ENCODE data around the gene SOX1.

The SOX1 gene

DNA sequence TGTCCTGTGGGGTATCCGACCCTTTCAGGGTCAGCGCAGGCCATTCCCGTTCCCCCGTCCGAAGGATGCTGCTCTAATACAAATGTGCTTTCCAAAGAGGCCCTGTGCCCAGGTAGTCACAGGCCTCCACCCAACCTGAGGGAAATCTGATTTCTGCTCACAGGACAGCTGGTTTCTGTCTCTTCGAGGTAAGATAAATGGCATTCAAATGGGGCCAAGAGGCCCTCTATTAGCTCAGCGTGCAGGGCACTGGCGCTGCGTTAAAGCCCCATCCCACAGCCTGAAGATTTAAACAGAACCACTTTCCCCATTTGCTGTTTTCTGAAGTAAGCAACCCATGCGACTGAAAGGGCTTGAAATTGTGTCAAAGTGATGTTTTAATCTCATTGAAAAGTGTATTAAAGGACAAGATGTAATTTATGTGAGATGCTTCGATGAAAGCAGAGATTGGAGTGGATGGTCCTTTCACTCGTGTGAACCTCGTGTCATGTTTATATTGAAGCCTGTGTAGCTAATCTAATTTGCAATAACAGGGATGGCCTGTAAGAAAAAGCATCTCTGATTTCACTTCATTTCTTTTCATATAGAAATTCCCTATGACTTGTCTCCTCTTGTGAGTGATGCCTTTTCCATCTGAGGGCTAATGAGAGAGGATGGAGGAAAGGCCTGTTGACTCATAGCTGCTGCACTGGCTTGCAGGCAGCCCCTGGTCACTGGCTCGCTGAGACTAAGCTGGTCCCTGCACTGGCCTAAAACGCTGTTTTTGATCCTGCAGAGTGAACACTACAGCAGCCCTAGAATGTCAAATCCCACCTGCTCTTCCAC, 7.3 kb upstream of the SOX1 start:
- no peak for DNase-seq

DNA sequence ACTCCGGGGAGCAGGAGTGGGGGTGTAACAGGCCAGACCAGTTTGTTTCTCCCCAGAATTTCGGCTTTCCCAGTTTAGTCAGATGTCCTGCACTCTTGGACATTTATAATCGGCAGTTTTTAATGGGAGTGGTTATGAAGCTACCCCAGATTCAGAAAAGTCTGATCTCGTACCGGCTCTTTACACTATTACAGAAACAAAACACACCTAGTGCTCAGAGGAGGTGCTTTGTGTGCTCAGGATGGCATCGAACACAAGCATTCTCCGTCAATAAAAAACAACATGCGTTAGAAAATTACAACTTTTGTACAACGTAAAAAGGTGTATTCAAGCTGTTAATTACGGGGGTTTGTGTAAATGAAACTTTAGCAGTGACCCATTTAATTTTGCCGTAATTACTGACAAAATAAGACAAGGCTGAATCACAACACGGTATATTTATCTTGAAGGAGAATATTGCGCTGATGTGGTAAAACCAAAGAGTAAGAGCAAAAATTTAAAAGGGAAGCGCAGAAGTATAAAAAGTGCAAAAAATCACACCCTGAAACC, 6.6 kb upstream of the SOX1 start:
- DNase-seq: no peak

GRCh38 chr13:112060899-112061366, 6.0 kb upstream of the SOX1 start:
- no peak for DNase-seq

- no peak for DNase-seq
Observed at GRCh38 chr13:112061367-112062061, 5.4 kb upstream of the SOX1 start.

GRCh38 chr13:112062072-112062567, 4.8 kb upstream of the SOX1 start:
- DNase-seq: no peak

DNA sequence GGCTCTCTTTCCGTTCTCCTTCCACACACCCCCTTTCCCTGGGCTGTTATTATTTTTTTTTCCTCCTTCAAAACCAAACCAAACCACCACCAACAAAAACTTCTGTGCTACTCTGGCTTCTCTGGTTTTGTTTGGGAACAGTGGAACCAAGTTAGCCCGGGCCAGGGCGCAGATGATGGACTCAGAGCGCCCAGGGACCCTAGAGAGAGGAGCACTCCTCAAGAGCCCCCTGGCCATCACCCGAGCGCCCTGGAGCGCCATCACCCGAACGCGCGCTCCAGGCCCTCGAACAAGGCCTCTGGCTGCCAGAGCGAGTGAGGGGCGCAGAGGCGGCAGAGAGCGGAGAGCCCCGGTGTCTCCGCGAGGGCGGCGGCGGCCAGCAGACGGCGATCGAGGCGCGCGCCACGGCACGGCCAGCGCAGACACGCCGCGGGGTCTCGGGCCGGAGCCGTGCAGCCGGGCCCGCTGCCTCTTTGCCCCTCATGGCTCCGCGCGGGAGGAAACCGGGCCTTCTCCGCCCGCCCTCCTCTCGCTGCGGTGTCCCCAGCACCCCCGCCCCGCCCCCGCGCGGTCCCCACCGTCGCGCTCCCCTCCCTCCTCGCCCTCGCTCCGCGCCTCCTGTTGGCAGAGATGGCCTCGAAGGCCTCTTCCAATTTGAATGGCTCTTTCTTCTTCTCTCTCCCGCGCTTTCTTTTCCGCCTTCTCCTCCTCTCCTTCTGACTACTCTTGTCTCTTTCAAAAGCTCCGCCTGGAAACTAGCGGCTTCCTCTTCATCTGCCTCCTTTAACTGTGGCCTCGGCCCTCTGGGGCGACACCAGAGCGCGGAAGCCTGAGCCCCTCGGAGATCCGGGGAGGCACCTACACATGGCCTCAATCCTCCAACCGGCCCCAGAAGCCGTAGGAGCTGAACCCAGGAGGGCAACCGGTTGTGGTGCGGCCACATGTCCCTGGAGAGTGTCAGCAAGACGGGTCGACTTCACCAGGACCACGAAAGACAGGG, 4.1 kb upstream of the SOX1 start:
- no peak for DNase-seq

- DNase-seq: no peak
Observed at GRCh38 chr13:112063807-112064206, 3.1 kb upstream of the SOX1 start.

DNA sequence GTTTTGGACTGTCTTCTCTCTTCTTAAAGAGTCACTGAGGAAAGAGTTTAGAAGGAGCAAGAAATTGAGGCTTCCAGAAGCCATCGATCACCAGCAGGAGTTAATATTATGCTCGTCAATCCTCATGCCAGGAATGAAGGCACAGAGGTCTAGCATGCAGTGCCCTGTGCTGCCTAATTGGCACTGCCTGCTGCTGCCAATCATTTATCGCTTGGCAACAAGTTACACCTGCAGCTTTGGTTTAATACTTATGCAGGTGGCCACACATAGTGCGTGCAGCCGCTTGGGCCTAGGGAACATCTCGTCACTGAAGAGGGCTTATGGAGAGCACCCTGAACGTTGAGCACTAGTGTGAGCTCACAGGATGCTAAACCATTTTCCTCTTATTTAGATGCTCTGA, 2.7 kb upstream of the SOX1 start:
- no peak for DNase-seq

- no peak for DNase-seq
Observed at GRCh38 chr13:112065521-112065866, 1.5 kb upstream of the SOX1 start.

GRCh38 chr13:112065867-112066623, 904 bp upstream of the SOX1 start:
- no peak for DNase-seq

DNA sequence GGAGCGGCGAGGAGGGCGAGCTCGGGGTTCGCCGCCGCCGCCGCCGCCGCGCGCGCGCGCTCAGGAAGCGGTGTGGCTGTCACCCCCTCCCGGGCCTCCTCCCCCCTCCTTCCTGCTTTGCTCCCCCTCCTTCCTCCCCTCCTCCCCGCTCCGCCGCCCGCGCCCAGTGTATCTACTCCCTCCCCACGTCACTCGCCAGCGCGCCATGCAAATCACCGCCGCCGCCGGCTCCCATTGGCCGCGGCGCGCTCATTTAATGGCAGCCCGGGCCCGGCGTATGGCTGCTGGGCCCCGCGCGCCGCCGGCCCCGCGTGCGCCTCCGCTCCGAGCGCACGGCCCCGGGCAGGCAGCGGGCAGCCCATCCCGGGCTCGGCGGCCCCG, 335 bp upstream of the SOX1 start:
- peak; percentile 56 to 63 for DNase-seq

GRCh38 chr13:112067871-112068539, 1.1 kb downstream of the SOX1 start:
- no peak for DNase-seq

DNA sequence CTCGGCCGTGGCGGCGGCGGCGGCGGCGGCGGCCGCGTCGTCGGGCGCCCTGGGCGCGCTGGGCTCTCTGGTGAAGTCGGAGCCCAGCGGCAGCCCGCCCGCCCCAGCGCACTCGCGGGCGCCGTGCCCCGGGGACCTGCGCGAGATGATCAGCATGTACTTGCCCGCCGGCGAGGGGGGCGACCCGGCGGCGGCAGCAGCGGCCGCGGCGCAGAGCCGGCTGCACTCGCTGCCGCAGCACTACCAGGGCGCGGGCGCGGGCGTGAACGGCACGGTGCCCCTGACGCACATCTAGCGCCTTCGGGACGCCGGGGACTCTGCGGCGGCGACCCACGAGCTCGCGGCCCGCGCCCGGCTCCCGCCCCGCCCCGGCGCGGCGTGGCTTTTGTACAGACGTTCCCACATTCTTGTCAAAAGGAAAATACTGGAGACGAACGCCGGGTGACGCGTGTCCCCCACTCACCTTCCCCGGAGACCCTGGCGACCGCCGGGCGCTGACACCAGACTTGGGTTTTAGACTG, 1.7 kb downstream of the SOX1 start:
- DNase-seq: no peak

DNA sequence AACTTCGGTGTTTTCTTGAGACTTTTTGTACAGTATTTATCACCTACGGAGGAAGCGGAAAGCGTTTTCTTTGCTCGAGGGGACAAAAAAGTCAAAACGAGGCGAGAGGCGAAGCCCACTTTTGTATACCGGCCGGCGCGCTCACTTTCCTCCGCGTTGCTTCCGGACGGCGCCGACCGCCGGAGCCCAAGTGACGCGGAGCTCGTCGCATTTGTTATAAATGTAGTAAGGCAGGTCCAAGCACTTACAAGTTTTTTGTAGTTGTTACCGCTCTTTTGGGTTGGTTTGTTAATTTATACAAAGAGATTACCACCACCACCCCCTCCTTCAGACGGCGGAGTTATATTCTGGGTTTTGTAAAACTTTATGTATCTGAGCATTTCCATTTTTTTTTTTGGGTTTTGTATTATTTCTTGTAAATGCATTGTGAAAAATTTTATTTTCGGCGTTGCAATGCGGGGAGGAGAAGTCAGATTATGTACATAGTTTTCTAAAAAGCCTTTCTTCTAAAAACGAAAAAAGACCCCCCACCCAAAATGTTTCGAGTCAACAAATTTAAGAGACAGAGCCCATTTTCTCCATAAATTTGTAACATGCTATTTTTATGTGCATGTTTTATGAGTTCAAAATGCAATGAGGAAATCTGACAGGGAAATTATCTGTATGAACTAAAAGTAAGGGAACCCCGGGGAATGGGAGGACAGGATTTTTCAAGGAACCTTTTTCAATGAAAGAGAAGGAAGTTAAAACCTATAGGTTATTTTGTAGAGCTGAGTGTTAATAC, 2.3 kb downstream of the SOX1 start:
- DNase-seq: no peak

DNA sequence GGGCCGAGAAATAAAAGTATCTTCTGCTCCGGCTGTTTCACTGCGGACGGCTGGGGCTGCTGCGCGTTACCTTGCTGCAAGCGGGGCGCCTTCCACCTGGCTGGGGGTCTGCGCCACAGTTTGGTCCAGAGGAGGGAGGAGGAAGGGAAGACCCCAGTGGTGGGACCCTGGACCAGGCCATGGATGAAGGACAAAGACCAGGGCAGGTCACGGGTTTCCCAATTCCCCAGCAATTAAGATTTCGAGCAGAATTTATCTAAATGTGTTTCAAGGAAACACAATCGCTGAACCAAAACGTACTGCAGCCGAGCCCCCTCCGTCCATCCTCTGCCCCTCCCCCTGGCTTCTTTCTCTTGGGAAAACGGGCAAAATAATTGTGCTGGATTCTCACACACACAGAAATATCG, 2.9 kb downstream of the SOX1 start:
- DNase-seq: no peak

GRCh38 chr13:112071102-112071722, 4.3 kb downstream of the SOX1 start:
- DNase-seq: no peak

DNA sequence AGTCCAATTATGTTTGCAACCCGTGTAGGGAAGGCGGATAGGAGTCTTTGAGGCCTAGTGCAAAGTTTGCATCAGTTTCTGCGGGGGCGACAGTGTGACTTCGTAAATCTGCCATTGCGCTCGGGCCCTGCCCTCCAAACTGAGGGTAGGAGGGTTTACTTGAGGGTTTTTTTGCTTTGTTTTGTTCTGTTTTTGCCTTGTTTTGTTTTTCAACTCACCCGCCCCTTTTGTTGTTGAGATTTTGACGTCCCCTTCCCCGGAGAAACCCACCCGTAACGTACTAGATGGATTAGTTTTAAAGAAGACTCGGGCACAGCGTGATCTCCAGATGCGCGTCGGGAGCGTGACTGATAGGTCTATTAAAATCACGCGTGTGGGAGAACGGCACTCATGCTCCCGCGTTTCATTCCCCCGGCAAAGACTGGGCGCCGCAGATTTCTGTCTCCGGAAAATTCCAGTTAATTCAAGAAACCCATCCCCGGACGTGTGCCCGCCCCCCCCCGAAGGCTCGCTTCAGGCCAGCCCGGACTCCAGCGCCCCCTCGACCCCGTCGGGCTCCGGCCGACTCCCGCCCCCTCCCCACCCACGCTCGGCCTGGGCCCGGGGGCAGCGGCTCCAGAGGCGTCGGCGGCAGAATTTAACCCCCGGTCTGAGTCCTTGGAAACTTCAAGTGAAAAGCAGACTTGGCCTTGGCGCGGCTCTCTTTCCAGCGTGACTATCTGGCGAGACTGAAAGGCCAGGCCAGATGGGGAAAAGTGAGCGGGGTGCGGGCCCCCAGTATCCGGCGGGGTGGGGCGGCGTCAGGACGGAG, 5.0 kb downstream of the SOX1 start:
- DNase-seq: no peak

- DNase-seq: no peak
Observed at GRCh38 chr13:112072534-112073244, 5.7 kb downstream of the SOX1 start.

Measured in CD4-positive, alpha-beta T cell treated with Interleukin-1 beta for 1 hour (primary cell).